ENCODE data around the gene HOXA4.

GRCh38 chr7:27106901-27107240 is 23.7 kb downstream of the HOXA4 start:
- TF ChIP-seq, protein P1, sequence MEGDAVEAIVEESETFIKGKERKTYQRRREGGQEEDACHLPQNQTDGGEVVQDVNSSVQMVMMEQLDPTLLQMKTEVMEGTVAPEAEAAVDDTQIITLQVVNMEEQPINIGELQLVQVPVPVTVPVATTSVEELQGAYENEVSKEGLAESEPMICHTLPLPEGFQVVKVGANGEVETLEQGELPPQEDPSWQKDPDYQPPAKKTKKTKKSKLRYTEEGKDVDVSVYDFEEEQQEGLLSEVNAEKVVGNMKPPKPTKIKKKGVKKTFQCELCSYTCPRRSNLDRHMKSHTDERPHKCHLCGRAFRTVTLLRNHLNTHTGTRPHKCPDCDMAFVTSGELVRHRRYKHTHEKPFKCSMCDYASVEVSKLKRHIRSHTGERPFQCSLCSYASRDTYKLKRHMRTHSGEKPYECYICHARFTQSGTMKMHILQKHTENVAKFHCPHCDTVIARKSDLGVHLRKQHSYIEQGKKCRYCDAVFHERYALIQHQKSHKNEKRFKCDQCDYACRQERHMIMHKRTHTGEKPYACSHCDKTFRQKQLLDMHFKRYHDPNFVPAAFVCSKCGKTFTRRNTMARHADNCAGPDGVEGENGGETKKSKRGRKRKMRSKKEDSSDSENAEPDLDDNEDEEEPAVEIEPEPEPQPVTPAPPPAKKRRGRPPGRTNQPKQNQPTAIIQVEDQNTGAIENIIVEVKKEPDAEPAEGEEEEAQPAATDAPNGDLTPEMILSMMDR (IDR thresholded peaks at IDR 0.05), result no peak
- no peak for TF ChIP-seq POLR2A (IDR thresholded peaks at IDR 0.05)
